ENCODE results near the gene IGHMBP2.

DNA sequence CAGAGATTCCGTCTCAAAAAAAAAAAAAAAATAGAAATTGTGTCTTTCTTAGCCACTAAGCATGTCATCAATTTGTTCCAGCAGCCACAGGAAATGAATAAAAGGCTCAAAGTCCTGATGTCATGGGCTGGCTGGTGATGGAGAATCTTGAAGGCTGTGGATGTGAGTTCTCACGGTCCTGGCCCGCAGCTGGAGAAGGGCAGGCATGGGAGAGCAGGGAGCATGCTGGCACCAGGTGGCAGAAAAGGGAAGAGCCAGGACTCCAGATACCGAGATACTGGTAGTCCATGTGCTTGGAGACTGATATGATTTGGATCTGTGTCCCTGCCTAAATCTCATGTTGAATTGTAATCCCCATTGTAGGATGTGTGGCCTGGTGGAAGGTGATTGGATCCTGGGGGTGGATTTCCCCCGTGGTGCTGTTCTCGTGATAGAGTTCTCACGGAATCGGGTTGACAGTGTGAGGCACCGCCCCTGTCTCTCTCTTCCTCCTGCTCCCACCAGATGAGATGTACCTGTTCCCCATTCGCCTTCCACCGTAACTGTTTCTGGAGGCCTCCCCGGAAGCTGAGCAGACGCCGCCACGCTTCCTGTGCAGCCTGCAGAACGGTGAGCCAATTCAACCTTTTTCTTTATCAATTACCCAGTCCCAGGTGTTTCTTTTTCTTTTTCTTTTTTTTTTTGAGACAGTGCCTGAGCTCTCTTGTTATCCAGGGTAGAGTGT, 59.0 kb downstream of the IGHMBP2 start:
- TF ChIP-seq SIN3A (IDR thresholded peaks at IDR 0.05; ENCODE audit: low read depth) (no peak), RAD21 (IDR thresholded peaks at IDR 0.05; ENCODE audit: low read depth) (peak; percentile 45), ZFX (IDR thresholded peaks at IDR 0.05) (no peak), EZH2 (IDR thresholded peaks at IDR 0.05) (no peak), POLR2AphosphoS5 (IDR thresholded peaks at IDR 0.05; ENCODE audit: low read depth, low read length) (no peak), EGR1 (IDR thresholded peaks at IDR 0.05; ENCODE audit: low read depth) (no peak), SP1 (IDR thresholded peaks at IDR 0.05; ENCODE audit: low read depth) (no peak)
- TF ChIP-seq, protein P1, sequence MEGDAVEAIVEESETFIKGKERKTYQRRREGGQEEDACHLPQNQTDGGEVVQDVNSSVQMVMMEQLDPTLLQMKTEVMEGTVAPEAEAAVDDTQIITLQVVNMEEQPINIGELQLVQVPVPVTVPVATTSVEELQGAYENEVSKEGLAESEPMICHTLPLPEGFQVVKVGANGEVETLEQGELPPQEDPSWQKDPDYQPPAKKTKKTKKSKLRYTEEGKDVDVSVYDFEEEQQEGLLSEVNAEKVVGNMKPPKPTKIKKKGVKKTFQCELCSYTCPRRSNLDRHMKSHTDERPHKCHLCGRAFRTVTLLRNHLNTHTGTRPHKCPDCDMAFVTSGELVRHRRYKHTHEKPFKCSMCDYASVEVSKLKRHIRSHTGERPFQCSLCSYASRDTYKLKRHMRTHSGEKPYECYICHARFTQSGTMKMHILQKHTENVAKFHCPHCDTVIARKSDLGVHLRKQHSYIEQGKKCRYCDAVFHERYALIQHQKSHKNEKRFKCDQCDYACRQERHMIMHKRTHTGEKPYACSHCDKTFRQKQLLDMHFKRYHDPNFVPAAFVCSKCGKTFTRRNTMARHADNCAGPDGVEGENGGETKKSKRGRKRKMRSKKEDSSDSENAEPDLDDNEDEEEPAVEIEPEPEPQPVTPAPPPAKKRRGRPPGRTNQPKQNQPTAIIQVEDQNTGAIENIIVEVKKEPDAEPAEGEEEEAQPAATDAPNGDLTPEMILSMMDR (IDR thresholded peaks at IDR 0.05 in 2 of 3, conservative IDR thresholded peaks at IDR 0.05 in 1 of 3; ENCODE audit: borderline replicate concordance in 1 of 3, insufficient read depth in 1 of 3, low read depth in 2 of 3, low read length in 2 of 3) = no peak
- TF ChIP-seq, protein P2, sequence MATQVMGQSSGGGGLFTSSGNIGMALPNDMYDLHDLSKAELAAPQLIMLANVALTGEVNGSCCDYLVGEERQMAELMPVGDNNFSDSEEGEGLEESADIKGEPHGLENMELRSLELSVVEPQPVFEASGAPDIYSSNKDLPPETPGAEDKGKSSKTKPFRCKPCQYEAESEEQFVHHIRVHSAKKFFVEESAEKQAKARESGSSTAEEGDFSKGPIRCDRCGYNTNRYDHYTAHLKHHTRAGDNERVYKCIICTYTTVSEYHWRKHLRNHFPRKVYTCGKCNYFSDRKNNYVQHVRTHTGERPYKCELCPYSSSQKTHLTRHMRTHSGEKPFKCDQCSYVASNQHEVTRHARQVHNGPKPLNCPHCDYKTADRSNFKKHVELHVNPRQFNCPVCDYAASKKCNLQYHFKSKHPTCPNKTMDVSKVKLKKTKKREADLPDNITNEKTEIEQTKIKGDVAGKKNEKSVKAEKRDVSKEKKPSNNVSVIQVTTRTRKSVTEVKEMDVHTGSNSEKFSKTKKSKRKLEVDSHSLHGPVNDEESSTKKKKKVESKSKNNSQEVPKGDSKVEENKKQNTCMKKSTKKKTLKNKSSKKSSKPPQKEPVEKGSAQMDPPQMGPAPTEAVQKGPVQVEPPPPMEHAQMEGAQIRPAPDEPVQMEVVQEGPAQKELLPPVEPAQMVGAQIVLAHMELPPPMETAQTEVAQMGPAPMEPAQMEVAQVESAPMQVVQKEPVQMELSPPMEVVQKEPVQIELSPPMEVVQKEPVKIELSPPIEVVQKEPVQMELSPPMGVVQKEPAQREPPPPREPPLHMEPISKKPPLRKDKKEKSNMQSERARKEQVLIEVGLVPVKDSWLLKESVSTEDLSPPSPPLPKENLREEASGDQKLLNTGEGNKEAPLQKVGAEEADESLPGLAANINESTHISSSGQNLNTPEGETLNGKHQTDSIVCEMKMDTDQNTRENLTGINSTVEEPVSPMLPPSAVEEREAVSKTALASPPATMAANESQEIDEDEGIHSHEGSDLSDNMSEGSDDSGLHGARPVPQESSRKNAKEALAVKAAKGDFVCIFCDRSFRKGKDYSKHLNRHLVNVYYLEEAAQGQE (IDR thresholded peaks at IDR 0.05; ENCODE audit: low read depth) = no peak
- TF ChIP-seq, protein P3, sequence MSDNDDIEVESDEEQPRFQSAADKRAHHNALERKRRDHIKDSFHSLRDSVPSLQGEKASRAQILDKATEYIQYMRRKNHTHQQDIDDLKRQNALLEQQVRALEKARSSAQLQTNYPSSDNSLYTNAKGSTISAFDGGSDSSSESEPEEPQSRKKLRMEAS (IDR thresholded peaks at IDR 0.05) = no peak; the same call in 1 of the 2 replicates

Data from HCT116 (cell line).